Astrocyte (in vitro differentiated cells and primary cell): ENCODE results near the gene SRGAP2B.
"Not testable (repeated sequence)": the region's sequence is repeated elsewhere in the genome, so short reads cannot be mapped to it uniquely, and the experiment has no call there.

Experiments used
- CTCF ChIP-seq: IDR thresholded peaks from 2 replicates; pipeline ENCODE4 v1.5.1; 2011; ENCODE audit warnings: low read depth, mild to moderate bottlenecking, inconsistent platforms, low read length, moderate library complexity; ENCODE audit not compliant: insufficient read depth
- EZH2 ChIP-seq: IDR thresholded peaks from 2 replicates; pipeline ENCODE4 v1.6.1; 2012; ENCODE audit warnings: mild to moderate bottlenecking, low read length, inconsistent platforms; ENCODE audit not compliant: insufficient read depth

- TF ChIP-seq CTCF, EZH2: not testable (repeated sequence)
Observed at GRCh38 chr1:144964186-144964585, 130.9 kb downstream of the SRGAP2B start.
